Ovary (tissue), 3 donors: ENCODE results near the gene RAI14.

Source experiments
- CTCF ChIP-seq, 3 donors: fragments of 450-650 bp in 2 of 3; fragments of 200-600 bp in 1 of 3; IDR thresholded peaks; one replicate each; pipeline versions ENCODE4 v1.5.1 to v1.8.0; 2016 to 2022; ENCODE audit warnings: antibody characterized with exemption in 3 of 3, mild to moderate bottlenecking in 1 of 3
- EP300 ChIP-seq: sonication (generic); formaldehyde crosslinking; IDR thresholded peaks from one replicate; pipeline ENCODE4 v1.6.1; 2017; ENCODE audit warnings: antibody characterized with exemption
- POLR2A ChIP-seq: fragments of 450-650 bp; IDR thresholded peaks from one replicate; pipeline ENCODE4 v1.6.1; 2017; ENCODE audit warnings: antibody characterized with exemption, mild to moderate bottlenecking, moderate library complexity
- donor health status: DM: no; HTN: no; CAD: no.

- TF ChIP-seq CTCF (IDR thresholded peaks at IDR 0.05) (no peak), POLR2A (no peak), EP300 (no peak)
Measured at GRCh38 chr5:34751807-34752736, 95.9 kb downstream of the RAI14 start.
